ENCODE results near the gene POLG.
"Not testable (repeated sequence)": the region's sequence is repeated elsewhere in the genome, so short reads cannot be mapped to it uniquely, and the experiment has no call there.

The POLG gene

GRCh38 chr15:89293012-89293411, 41.6 kb downstream of the POLG start:
- DNase-seq, result no peak

- DNase-seq, result no peak
Measured at GRCh38 chr15:89291934-89292438, 42.6 kb downstream of the POLG start.

GRCh38 chr15:89283201-89283600, 51.4 kb downstream of the POLG start:
- no peak for DNase-seq

GRCh38 chr15:89282631-89283030, 52.0 kb downstream of the POLG start:
- DNase-seq, result no peak

- no peak for DNase-seq
Measured at GRCh38 chr15:89278307-89278706, 56.3 kb downstream of the POLG start.

- DNase-seq, result not testable (repeated sequence)
Measured at GRCh38 chr15:89277281-89277680, 57.3 kb downstream of the POLG start.

All from amygdala (tissue), 56 donors.